ENCODE data around the gene SMCO4. TPM values are rescaled to one million over a fixed set of nuclear protein-coding genes. Genes with fewer than 3 reads are reported as not detected.

Gene SMCO4
- total RNA-seq, 4 donors from 2014 or later = 24.8 to 93.0 (median 40.2) TPM

DNA sequence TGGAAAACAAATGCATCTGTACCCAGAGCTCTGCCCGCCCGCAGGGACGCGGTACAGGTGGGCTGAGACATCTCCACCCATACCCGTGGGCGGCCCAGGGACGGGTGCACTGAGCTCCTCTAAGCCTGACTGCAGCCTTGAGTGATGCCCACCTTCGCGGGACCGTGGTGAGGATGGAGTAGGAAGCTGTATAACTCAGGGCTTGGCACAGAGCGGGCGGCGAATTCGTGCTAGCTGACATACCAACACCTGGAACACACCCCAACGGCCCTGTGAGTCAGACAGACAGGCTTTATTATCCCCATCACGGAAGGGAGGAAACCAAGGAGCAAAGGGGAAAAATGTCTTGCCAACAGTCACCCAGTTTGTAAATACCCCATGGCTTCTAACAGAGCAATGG, 61.9 kb downstream of the SMCO4 start:
- H3K36me3 ChIP-seq = peaks cover 0 to 19% (median 0%) of the 10 kb centered on the region in 3 donors
- H3K27ac ChIP-seq = peak overlapping the region in 3 of 4 donors; percentile 23 to 70 (median 51)
- H3K27me3 ChIP-seq = no peaks in the 10 kb centered on the region
- H3K4me3 ChIP-seq = no peak overlapping the region
- peak in 2 of 3 donors; percentile 82 to 86 for DNase-seq
- TF ChIP-seq, protein P1, sequence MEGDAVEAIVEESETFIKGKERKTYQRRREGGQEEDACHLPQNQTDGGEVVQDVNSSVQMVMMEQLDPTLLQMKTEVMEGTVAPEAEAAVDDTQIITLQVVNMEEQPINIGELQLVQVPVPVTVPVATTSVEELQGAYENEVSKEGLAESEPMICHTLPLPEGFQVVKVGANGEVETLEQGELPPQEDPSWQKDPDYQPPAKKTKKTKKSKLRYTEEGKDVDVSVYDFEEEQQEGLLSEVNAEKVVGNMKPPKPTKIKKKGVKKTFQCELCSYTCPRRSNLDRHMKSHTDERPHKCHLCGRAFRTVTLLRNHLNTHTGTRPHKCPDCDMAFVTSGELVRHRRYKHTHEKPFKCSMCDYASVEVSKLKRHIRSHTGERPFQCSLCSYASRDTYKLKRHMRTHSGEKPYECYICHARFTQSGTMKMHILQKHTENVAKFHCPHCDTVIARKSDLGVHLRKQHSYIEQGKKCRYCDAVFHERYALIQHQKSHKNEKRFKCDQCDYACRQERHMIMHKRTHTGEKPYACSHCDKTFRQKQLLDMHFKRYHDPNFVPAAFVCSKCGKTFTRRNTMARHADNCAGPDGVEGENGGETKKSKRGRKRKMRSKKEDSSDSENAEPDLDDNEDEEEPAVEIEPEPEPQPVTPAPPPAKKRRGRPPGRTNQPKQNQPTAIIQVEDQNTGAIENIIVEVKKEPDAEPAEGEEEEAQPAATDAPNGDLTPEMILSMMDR (IDR thresholded peaks at IDR 0.05) = peak in 2 of 6 experiments; percentile 6 to 16
- no peak for TF ChIP-seq POLR2A (IDR thresholded peaks at IDR 0.05)
- no peaks in the 10 kb centered on the region for H3K9me3 ChIP-seq
- H3K4me1 ChIP-seq = peaks cover 0 to 18% (median 0%) of the 10 kb centered on the region in 4 donors

DNA sequence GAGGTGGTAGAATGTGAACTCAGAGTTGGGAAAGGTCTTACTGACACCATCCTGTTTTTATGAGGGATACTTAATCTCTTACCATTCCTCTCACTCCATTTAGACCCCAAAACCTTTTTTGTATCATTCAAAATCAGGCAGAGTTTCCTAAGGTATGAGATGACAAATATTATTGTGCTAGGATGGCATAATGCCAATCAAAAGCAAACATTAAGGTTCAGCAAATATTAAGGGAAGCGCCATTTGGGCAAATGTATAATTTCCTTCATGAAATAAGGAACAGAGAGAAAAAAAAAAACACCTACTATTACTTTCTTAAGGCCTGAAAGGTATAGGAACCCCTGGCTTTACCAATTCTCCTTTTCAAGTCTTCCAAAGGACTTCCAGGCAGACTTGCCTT, 62.4 kb downstream of the SMCO4 start:
- Histone ChIP-seq H3K27ac (peak overlapping the region in 1 of 4 donors; percentile 13), H3K27me3 (no peaks in the 10 kb centered on the region), H3K4me3 (no peak overlapping the region), H3K36me3 (peaks cover 0 to 19% (median 0%) of the 10 kb centered on the region in 3 donors), H3K9me3 (no peaks in the 10 kb centered on the region), H3K4me1 (peaks cover 0 to 18% (median 0%) of the 10 kb centered on the region in 4 donors)
- TF ChIP-seq, protein P1 (IDR thresholded peaks at IDR 0.05) = no peak
- TF ChIP-seq POLR2A (IDR thresholded peaks at IDR 0.05) = no peak
- no peak for DNase-seq

DNA sequence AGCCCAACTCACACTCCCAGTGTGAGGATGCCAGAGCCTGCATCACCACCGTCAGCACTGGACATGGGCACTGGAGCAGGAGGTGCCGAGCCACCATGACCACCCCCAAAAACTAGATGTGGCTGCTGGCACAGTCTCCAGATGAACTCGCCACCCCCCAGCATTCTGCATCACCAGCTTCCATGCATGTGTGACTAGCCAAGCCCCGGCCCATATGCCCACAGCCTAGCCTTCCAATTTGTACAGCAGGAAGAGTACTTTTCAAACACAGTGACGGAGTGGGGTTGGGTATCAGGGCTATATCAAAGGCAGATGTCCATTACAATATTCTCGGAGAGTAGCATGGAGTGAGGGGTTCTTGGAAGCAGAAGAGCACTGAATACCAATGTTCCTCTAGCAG, 62.9 kb downstream of the SMCO4 start:
- Histone ChIP-seq H3K4me1 (peaks cover 0 to 16% (median 0%) of the 10 kb centered on the region in 4 donors), H3K27me3 (no peaks in the 10 kb centered on the region)
- DNase-seq = no peak

DNA sequence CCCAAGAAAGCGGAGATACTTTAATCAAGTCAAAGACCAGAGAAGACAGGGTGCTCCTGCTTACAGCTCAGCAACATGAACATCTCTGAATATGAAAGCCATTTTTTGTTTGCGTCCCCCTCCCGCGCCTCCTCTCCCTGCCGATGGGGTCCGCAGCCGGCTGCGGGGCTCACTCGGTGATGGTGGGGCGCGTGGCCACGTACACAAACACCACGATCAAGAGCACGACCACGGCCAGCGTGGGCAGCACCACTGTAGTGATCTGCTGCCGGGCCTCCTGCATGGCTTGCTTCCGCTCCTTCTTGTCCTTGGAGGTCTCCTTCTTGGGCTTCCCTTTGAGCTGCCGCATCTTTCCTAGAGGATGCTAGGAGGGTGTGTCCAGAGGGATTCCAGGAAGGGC, 64.3 kb downstream of the SMCO4 start:
- no peak for DNase-seq
- H3K36me3 ChIP-seq = peaks cover 0 to 19% (median 0%) of the 10 kb centered on the region in 3 donors
- TF ChIP-seq POLR2A (IDR thresholded peaks at IDR 0.05) = no peak
- TF ChIP-seq, protein P1 (IDR thresholded peaks at IDR 0.05) = no peak
- H3K27ac ChIP-seq = no peak overlapping the region
- no peaks in the 10 kb centered on the region for H3K27me3 ChIP-seq
- H3K4me1 ChIP-seq = peaks cover 0 to 14% (median 0%) of the 10 kb centered on the region in 4 donors
- H3K4me3 ChIP-seq = no peak overlapping the region
- no peaks in the 10 kb centered on the region for H3K9me3 ChIP-seq

More for the DNA sequence above, 62.9 kb downstream of the SMCO4 start:
- TF ChIP-seq POLR2A (IDR thresholded peaks at IDR 0.05) = no peak
- TF ChIP-seq, protein P1 (IDR thresholded peaks at IDR 0.05) = no peak
- Histone ChIP-seq H3K4me3 (no peak overlapping the region), H3K9me3 (no peaks in the 10 kb centered on the region), H3K27ac (no peak overlapping the region), H3K36me3 (peaks cover 0 to 19% (median 0%) of the 10 kb centered on the region in 3 donors)

DNA sequence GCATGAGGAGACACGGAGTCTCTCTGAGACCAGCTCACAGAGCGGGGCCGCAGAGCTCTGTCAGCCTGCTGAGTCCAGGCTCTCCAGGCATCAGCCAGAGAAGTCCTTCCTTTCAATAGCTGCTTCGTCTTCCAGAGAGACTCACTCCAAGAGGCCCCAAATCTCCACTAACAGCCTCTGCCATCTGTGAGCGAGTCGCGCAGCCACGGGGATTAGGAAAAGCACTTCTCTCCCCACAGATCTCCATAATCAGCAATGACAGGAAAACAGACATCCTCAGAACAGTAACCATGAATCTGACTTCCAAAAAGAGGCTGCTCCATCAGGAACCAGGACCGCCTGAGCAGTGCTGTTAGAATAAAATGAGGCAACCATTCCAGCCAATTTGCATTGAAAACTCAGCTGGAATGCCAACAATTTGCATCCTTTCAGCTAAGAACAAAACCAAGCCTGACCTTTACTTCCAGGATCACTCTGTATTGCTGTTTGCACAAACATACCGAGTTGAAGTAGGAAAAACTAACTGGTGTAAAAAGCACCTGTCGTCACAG, 65.4 kb downstream of the SMCO4 start:
- H3K27ac ChIP-seq = no peak overlapping the region
- peaks cover 0 to 19% (median 0%) of the 10 kb centered on the region in 3 donors for H3K36me3 ChIP-seq
- TF ChIP-seq, protein P1 (IDR thresholded peaks at IDR 0.05) = no peak
- TF ChIP-seq POLR2A (IDR thresholded peaks at IDR 0.05) = no peak
- H3K9me3 ChIP-seq = no peaks in the 10 kb centered on the region
- H3K27me3 ChIP-seq = no peaks in the 10 kb centered on the region
- DNase-seq = no peak
- H3K4me1 ChIP-seq = peaks cover 0 to 7% (median 0%) of the 10 kb centered on the region in 4 donors
- no peak overlapping the region for H3K4me3 ChIP-seq

All from Peyer's patch (tissue), 4 donors.